Measurements from ENCODE around the gene EIF1AX. TPM values are rescaled to one million over a fixed set of nuclear protein-coding genes. Genes with fewer than 3 reads are reported as not detected.

The EIF1AX gene
- total RNA-seq, 1 experiment from 2014 or later = 158 TPM

DNA sequence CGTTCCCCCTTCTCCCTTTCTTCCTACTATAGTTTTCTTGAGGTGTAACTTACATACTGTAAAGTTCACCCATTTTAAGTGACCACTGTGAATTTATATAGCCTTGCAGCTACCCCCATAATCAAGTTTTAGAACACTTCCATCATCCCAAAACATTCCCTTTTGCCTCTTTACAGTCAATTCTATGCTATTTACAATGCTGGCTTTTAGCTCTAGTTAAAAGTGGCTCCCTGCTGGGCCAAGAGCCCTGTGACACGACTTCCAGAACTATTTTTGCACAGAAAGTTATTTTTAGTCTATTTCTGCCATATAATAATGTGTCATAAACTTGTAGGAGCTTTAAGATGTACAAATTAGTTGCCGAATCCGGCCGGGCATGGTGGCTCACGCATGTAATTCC, 51.8 kb downstream of the EIF1AX start:
- H3K36me3 Mint-ChIP-seq (ENCODE audit: insufficient read depth in 1 of 3, low read depth in 3 of 3) = peaks cover 0 to under 1% (median 0%) of the 10 kb centered on the region in 3 experiments; a peak in 3 of 7 replicates
- Histone ChIP-seq H4K20me1 (ENCODE audit: control insufficient read depth, insufficient read depth, insufficient read length) (no peaks in the 10 kb centered on the region), H3K14ac (ENCODE audit: insufficient read depth, low read length) (no peak overlapping the region), H3K9me3 (ENCODE audit: control insufficient read depth, low read depth, low read length) (peaks cover 6% of the 10 kb centered on the region), H2BK120ac (ENCODE audit: low read depth, low read length, poor library complexity, severe bottlenecking) (no peak overlapping the region), H3T11ph (ENCODE audit: low read length) (no peak overlapping the region), H3K79me1 (ENCODE audit: insufficient read depth, low read depth, low read length, poor library complexity, severe bottlenecking) (no peaks in the 10 kb centered on the region), H3K4me1 (ENCODE audit: insufficient read depth, low read length) (no peaks in the 10 kb centered on the region), H3K27ac (ENCODE audit: insufficient read length, low read depth, low read length) (no peak overlapping the region), H3K4ac (ENCODE audit: low read depth, low read length) (no peak overlapping the region), H3K56ac (ENCODE audit: insufficient read length, low read depth, low read length) (no peak overlapping the region), H3K9ac (ENCODE audit: extremely low read depth, insufficient read length, low read length) (no peak overlapping the region), H3K23me2 (ENCODE audit: insufficient read length, low read depth, low read length, poor library complexity, severe bottlenecking) (no peaks in the 10 kb centered on the region), H3K23ac (ENCODE audit: insufficient read length, low read depth, low read length) (no peak overlapping the region), H3K79me2 (ENCODE audit: insufficient read depth, low read length) (no peaks in the 10 kb centered on the region), H2BK20ac (ENCODE audit: low read depth, low read length, poor library complexity, severe bottlenecking) (no peak overlapping the region), H4K8ac (replicated peaks; ENCODE audit: insufficient read length, low read depth, low read length) (no peak overlapping the region), H2AK5ac (ENCODE audit: insufficient read length, low read length) (no peak overlapping the region), H4K5ac (ENCODE audit: insufficient read length, low read depth, low read length) (no peak overlapping the region), H2BK5ac (ENCODE audit: insufficient read length, low read length) (no peak overlapping the region), H2BK12ac (ENCODE audit: insufficient read length, low read depth, low read length) (no peak overlapping the region), H2BK15ac (ENCODE audit: low read depth, low read length) (no peak overlapping the region), H2AFZ (ENCODE audit: low read length) (no peak overlapping the region), H3K4me2 (ENCODE audit: insufficient read depth, insufficient read length, low read length) (no peak overlapping the region), H4K91ac (ENCODE audit: insufficient read length, low read depth, low read length) (no peak overlapping the region), H3K27me3 (ENCODE audit: insufficient read depth, low read length) (no peaks in the 10 kb centered on the region), H3K18ac (ENCODE audit: insufficient read length, low read depth, low read length) (no peak overlapping the region)
- no CpG with 5 or more reads among the region's 6 CpGs for WGBS (ENCODE audit: extremely low coverage, insufficient read length, low lambda C conversion rate)
- H3K4me1 Mint-ChIP-seq = no peaks in the 10 kb centered on the region
- H3K9me3 Mint-ChIP-seq = peaks cover 64 to 68% of the 10 kb centered on the region in 2 experiments
- no peak overlapping the region for H3K4me3 Mint-ChIP-seq
- DNase-seq = no peak
- peaks cover 1% of the 10 kb centered on the region; the same call in 1 of the 2 replicates for H3K27me3 Mint-ChIP-seq (ENCODE audit: low read depth)
- no peak overlapping the region for H3K27ac Mint-ChIP-seq
- TF ChIP-seq, protein P1, sequence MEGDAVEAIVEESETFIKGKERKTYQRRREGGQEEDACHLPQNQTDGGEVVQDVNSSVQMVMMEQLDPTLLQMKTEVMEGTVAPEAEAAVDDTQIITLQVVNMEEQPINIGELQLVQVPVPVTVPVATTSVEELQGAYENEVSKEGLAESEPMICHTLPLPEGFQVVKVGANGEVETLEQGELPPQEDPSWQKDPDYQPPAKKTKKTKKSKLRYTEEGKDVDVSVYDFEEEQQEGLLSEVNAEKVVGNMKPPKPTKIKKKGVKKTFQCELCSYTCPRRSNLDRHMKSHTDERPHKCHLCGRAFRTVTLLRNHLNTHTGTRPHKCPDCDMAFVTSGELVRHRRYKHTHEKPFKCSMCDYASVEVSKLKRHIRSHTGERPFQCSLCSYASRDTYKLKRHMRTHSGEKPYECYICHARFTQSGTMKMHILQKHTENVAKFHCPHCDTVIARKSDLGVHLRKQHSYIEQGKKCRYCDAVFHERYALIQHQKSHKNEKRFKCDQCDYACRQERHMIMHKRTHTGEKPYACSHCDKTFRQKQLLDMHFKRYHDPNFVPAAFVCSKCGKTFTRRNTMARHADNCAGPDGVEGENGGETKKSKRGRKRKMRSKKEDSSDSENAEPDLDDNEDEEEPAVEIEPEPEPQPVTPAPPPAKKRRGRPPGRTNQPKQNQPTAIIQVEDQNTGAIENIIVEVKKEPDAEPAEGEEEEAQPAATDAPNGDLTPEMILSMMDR (conservative IDR thresholded peaks at IDR 0.05) = no peak
